Prostate gland (tissue), 2 donors: ENCODE data around the gene TOM1L2. TPM values are rescaled to one million over a fixed set of nuclear protein-coding genes. Genes with fewer than 3 reads are reported as not detected.
"Not testable (repeated sequence)": the region's sequence is repeated elsewhere in the genome, so short reads cannot be mapped to it uniquely, and the experiment has no call there.

Experiments used
- DNase-seq: peaks from one replicate; pipeline ENCODE4 v3.0.0-alpha.2; 2019; ENCODE audit warnings: low spot score
- H3K27ac ChIP-seq, 2 donors: fragments of 200-600 bp; sonication (generic); 2 replicates each; pipeline ENCODE4 v1.5.1; 2017 to 2019
- H3K27me3 ChIP-seq: fragments of 200-600 bp; sonication (generic); replicated peaks from 2 replicates; pipeline ENCODE4 v1.5.1; 2019; ENCODE audit not compliant: insufficient read depth
- H3K36me3 ChIP-seq, 2 donors: fragments of 200-600 bp; sonication (generic); 1 replicate in 1 of 2; 2 replicates in 1 of 2; pipeline versions ENCODE4 v1.5.1 to v1.8.1; 2017 to 2019
- H3K4me1 ChIP-seq: fragments of 200-600 bp; sonication (generic); replicated peaks from 2 replicates; pipeline ENCODE4 v1.5.1; 2019
- H3K4me3 ChIP-seq, 2 donors: fragments of 200-600 bp; sonication (generic); 2 replicates each; pipeline ENCODE4 v1.5.1; 2017 to 2019
- H3K9me3 ChIP-seq: fragments of 200-600 bp; sonication (generic); 2 replicates; pipeline ENCODE4 v1.5.1; 2017
- CTCF ChIP-seq, 4 experiments: fragments of 200-600 bp in 2 of 4; fragments of 450-650 bp in 2 of 4; sonication (generic) in 2 of 4; IDR thresholded peaks; 1 replicate in 3 of 4; 2 replicates in 1 of 4; pipeline ENCODE4 v1.5.1; 2016 to 2019; ENCODE audit warnings: antibody characterized with exemption in 4 of 4, mild to moderate bottlenecking in 2 of 4, moderate library complexity in 2 of 4
- POLR2A ChIP-seq: fragments of 450-650 bp; IDR thresholded peaks from one replicate; pipeline ENCODE4 v1.6.1; 2016; ENCODE audit warnings: antibody characterized with exemption, mild to moderate bottlenecking
- POLR2AphosphoS5 ChIP-seq: sonication (generic); formaldehyde crosslinking; IDR thresholded peaks from one replicate; pipeline ENCODE4 v1.6.1; 2017; ENCODE audit warnings: antibody characterized with exemption
- WGBS: methylation state at CpG from one replicate; pipeline ENCODE4 v1.1.5; 2018; 5-methylcytosine and 5-hydroxymethylcytosine counted together
- intact Hi-C: fragments of 100-400 bp; cut with DNase I; formaldehyde crosslinking; loops from one replicate; pipeline ENCODE4 v1.14.2; 2022
- total RNA-seq, 2 donors: library from RNA; depleted of rRNA; stranded (reverse); fragments of >200 nt; gene quantifications; one replicate each; pipeline ENCODE4 v1.1.0, GENCODE V29; 2016

TOM1L2 gene
- total RNA-seq, 2 donors from 2014 or later, result 162 to 185 TPM

GRCh38 chr17:17917394-17917793 lies 54.8 kb downstream of the TOM1L2 start:
- DNase-seq, result no peak
- Histone ChIP-seq H3K4me3 (no peak overlapping the region), H3K4me1 (peaks cover 17% of the 10 kb centered on the region), H3K27me3 (no peaks in the 10 kb centered on the region), H3K9me3 (no peaks in the 10 kb centered on the region), H3K36me3 (no peaks in the 10 kb centered on the region), H3K27ac (no peak overlapping the region)
- no peak for TF ChIP-seq POLR2AphosphoS5
- intact Hi-C loops, result loop anchor here (5.0 kb wide), 3 partner anchors 40 to 235 kb away; partner anchors contain the start of gene RAI1

GRCh38 chr17:17915183-17915582 lies 57.0 kb downstream of the TOM1L2 start:
- Histone ChIP-seq H3K4me1 (peaks cover 9% of the 10 kb centered on the region), H3K27me3 (no peaks in the 10 kb centered on the region), H3K4me3 (no peak overlapping the region), H3K36me3 (no peaks in the 10 kb centered on the region), H3K27ac (no peak overlapping the region), H3K9me3 (no peaks in the 10 kb centered on the region)
- TF ChIP-seq CTCF (IDR thresholded peaks at IDR 0.05), result no peak
- TF ChIP-seq POLR2A, result no peak
- TF ChIP-seq POLR2AphosphoS5, result no peak
- no peak for DNase-seq
- intact Hi-C loops, result loop anchor here (5.0 kb wide), 3 partner anchors 38 to 233 kb away; partner anchors contain the start of gene RAI1

GRCh38 chr17:17913695-17914332 lies 58.4 kb downstream of the TOM1L2 start:
- Histone ChIP-seq H3K27ac (peak overlapping the region; percentile 46 to 65), H3K4me1 (peaks cover 9% of the 10 kb centered on the region), H3K27me3 (no peaks in the 10 kb centered on the region), H3K4me3 (no peak overlapping the region), H3K9me3 (no peaks in the 10 kb centered on the region), H3K36me3 (no peaks in the 10 kb centered on the region)
- intact Hi-C loops, result no loop called here
- peak; percentile 89 for DNase-seq
- TF ChIP-seq POLR2A (peak; percentile 30), POLR2AphosphoS5 (peak; percentile 94), CTCF (IDR thresholded peaks at IDR 0.05) (no peak)
- whole genome bisulfite sequencing, result 6% methylated on average over 4 of the region's 4 CpGs

- H3K27me3 ChIP-seq, intact Hi-C loops, DNase-seq, H3K36me3 ChIP-seq, H3K4me3 ChIP-seq, H3K9me3 ChIP-seq, H3K27ac ChIP-seq: not testable (repeated sequence)
- H3K4me1 ChIP-seq, result peaks cover 12% of the 10 kb centered on the region
- 92% methylated on average over 5 of the region's 27 CpGs for WGBS
Measured at GRCh38 chr17:17912336-17912735, 59.9 kb downstream of the TOM1L2 start.

GRCh38 chr17:17911001-17911613 lies 61.1 kb downstream of the TOM1L2 start:
- H3K36me3 ChIP-seq, result no peaks in the 10 kb centered on the region
- no peak for TF ChIP-seq CTCF (IDR thresholded peaks at IDR 0.05)
- no peaks in the 10 kb centered on the region for H3K27me3 ChIP-seq
- H3K4me3 ChIP-seq, result no peak overlapping the region
- no peak overlapping the region for H3K27ac ChIP-seq
- WGBS, result 26% methylated on average over 10 of the region's 10 CpGs
- DNase-seq, result no peak
- no peaks in the 10 kb centered on the region for H3K9me3 ChIP-seq
- intact Hi-C loops, result no loop called here
- H3K4me1 ChIP-seq, result peaks cover 22% of the 10 kb centered on the region

- H3K27ac ChIP-seq, result no peak overlapping the region
- TF ChIP-seq POLR2A (no peak), CTCF (IDR thresholded peaks at IDR 0.05) (no peak), POLR2AphosphoS5 (no peak)
- H3K27me3 ChIP-seq, result no peaks in the 10 kb centered on the region
- no peaks in the 10 kb centered on the region for H3K36me3 ChIP-seq
- intact Hi-C loops, result no loop called here
- H3K4me1 ChIP-seq, result peaks cover 22% of the 10 kb centered on the region
- no peak overlapping the region for H3K4me3 ChIP-seq
- H3K9me3 ChIP-seq, result no peaks in the 10 kb centered on the region
- no peak for DNase-seq
- WGBS, result 85% methylated on average over 4 of the region's 4 CpGs
Measured at GRCh38 chr17:17910060-17910459, 62.1 kb downstream of the TOM1L2 start.
